Fibroblast of skin of right quadriceps (primary cell): ENCODE data around the gene CAMK2B.
"Not testable (repeated sequence)": the region's sequence is repeated elsewhere in the genome, so short reads cannot be mapped to it uniquely, and the experiment has no call there.

ENCODE experiments used
- DNase-seq: peaks from one replicate; pipeline ENCODE4 v3.0.0-alpha.2; 2013

The CAMK2B gene

DNA sequence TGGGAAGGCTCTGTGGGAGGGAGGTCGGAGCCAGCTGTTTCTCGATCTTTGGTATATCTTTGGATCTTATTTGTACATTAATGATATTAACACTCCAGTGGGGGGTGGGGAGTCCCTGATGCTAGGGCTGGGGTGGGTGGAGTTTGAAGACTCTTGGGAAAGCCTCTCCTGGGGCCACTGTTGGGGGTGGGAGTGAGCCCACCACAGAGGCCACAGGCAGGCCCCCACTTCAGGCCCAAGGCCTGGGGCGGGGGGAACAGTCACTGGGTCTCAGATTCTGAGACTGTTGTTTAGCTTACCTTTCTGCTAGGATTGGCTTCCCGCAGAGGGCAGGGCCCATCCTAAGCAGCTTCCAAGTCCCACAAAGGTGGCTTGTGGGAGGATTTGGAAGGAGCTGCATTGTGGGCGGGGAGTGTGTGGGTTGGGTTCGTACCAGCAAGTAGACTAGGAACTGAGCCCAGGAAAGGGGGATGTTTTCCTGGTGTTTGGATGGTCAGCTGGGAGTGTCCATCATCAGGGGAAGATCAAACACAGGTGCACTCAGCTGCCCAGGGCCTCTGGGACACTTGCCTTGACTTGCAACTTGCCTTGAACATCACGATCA, 112.7 kb downstream of the CAMK2B start:
- no peak for DNase-seq

GRCh38 chr7:44212018-44212417, 113.4 kb downstream of the CAMK2B start:
- DNase-seq = no peak

DNA sequence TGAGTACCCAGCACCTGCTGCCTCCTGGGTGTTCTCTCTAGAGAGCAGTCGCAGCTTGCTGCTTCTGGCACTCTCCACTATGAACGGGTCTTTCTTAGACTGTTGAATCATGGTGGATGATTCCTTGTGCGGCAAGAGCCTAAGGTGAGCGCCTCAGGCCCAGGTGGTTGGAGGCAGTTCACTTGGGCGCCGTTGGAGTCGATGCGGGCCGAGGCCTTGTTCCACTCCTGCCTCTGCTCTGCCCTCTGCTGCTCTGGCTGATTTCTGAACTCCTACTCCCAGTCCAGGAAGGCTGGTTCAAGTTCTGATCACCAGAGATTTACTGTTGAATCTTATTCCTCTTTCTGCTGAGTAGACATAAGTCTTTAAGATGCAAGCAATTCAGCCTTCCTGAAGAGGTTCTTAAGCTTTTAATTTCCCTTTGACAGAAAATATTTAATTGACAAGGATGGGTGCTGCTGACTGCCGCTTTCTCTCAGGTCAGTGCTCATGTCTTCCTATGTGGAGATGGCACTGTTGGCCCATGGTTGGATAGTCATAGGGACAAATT, 114.2 kb downstream of the CAMK2B start:
- DNase-seq = no peak

GRCh38 chr7:44210107-44210506, 115.3 kb downstream of the CAMK2B start:
- no peak for DNase-seq

GRCh38 chr7:44208085-44208484, 117.3 kb downstream of the CAMK2B start:
- no peak for DNase-seq

- DNase-seq = no peak
Observed at GRCh38 chr7:44206008-44206407, 119.4 kb downstream of the CAMK2B start.

- DNase-seq = no peak
Observed at GRCh38 chr7:44201813-44202212, 123.6 kb downstream of the CAMK2B start.

DNA sequence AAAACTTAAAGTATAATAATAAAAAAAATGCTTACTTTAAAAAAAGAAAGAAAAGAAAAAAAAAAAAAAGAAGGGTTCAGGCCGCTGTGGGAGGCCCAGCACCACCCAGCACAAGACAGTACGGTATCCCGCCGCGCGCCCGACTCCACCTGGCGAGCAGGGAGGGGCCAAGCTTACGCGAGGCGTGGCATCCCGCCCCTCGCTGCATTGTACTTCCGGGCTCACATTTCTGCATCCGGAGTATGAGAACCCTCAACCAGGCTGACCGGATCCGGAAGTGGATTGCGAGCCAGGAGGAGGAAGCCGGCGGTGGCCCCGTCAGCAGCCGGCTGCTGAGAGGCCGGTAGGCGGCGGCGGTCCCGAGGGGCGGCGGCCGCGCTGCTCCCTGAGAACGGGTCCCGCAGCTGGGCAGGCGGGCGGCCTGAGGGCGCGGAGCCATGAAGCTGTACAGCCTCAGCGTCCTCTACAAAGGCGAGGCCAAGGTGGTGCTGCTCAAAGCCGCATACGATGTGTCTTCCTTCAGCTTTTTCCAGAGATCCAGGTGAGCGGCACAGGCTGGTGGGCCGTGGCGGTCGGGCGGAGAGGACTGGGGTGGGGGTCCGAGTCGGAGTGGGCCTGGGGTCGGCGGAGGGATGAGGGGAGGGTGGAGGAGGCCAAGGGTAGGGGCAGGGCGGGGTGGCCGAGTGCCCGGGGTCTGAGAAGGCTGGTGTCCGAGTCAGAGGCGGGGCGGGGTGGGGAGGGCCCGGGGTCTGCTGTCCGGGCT, 124.5 kb downstream of the CAMK2B start, which contains the start of gene YKT6:
YKT6 (plus strand) TSS at position 280 of the 763 bp plus-strand sequence; CDS start at position 438, 158 bp downstream.
- DNase-seq = peak; percentile 95

DNA sequence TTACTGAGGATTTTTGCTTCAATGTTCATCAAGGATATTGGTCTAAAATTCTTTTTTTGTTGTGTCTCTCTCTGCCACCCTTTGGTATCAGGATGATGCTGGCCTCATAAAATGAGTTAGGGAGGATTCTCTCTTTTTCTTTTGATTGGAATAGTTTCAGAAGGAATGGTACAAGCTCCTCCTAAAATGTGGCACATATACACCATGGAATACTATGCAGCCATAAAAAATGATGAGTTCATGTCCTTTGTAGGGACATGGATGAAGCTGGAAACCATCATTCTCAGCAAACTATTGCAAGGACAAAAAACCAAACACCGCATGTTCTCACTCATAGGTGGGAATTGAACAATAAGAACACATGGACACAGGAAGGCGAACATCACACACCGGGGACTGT, 125.2 kb downstream of the CAMK2B start:
- not testable (repeated sequence) for DNase-seq

DNA sequence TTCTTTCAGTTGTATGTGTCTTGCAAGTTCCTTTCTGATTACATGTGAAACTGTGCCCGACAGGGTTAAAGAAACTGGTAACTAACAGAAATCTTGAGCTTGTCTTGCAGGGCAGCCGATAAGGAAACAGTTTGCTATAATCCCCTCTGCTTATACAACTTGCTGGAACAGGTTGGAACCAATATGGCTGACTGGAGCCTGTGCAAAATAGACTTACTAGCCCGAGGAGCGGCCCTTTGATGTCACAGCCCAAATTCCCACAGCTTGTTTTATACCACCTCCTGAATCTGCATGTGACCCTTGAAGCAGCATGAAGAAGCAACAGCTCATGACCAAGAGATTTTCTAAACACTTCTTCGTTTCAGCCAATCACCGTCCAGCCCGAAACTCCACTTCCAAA, 127.9 kb downstream of the CAMK2B start:
- DNase-seq = no peak

DNA sequence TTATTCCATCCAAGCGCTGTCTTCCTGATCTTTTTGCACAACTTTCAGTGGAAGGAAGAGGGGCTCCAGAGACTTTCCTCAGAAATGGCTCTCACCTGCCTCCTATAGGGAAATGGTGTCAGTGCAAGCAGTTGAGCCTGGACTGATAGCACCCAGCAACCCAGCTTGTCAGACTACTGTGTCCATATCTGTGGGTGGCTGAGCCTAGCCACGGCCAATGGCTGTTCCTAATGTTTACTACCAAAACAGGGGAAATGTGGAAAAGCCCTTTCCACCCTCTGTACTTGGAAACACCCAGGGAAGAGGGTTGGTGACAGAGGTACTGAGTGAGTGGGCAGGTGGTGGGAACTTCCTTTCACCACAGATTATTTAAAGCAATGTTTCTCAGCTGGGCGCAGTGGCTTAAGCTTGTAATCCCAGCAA, 128.9 kb downstream of the CAMK2B start:
- peak; percentile 39 for DNase-seq

GRCh38 chr7:44195889-44196288, 129.5 kb downstream of the CAMK2B start:
- DNase-seq = no peak

GRCh38 chr7:44194562-44195145, 130.7 kb downstream of the CAMK2B start:
- DNase-seq = no peak

DNA sequence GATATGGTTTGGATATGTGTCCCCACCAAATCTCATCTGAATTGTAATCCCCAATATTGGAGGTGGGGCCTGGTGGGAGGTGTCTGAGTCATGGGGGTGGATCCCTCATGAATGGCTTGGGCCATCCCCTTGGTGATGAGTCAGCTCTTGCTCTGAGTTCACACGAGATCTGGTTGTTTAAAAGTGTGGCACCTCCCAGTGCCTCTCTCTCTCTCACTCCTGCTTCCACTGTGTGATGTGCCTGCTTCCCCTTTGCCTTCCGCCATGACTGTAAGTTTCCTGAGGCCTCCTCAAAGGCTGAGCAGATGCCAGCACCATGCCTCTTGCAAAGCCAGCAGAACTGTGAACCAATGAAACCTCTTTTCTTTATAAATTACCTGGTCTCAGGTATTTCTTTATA, 131.3 kb downstream of the CAMK2B start:
- peak; percentile 39 for DNase-seq

GRCh38 chr7:44193011-44193802, 132.2 kb downstream of the CAMK2B start:
- no peak for DNase-seq

DNA sequence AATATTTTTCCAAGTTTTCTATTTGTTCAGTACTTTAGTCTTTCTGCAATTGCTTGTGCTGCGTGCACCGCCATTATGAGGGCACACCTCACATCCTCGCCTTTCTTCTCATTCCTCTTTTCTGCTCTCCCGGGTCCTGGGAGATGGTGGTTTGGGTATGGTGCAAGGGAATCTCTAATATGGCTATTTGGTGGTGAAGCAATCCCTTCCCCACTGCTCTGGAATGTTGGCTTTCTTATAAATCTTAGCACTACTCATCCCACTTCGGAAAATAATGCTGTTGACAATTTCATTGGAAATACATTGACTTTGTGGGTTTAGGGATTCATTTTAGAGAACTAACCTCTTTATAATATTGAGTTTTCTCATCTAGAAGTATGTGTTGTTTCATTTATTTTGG, 134.2 kb downstream of the CAMK2B start:
- peak; percentile 21 for DNase-seq

- DNase-seq = no peak
Observed at GRCh38 chr7:44189993-44190872, 135.2 kb downstream of the CAMK2B start.

- DNase-seq = no peak
Observed at GRCh38 chr7:44189286-44189992, 136.0 kb downstream of the CAMK2B start, which contains the start of gene GCK. GCK (minus strand) TSS chr7:44189439; CDS start chr7:44188953, 486 bp downstream.

DNA sequence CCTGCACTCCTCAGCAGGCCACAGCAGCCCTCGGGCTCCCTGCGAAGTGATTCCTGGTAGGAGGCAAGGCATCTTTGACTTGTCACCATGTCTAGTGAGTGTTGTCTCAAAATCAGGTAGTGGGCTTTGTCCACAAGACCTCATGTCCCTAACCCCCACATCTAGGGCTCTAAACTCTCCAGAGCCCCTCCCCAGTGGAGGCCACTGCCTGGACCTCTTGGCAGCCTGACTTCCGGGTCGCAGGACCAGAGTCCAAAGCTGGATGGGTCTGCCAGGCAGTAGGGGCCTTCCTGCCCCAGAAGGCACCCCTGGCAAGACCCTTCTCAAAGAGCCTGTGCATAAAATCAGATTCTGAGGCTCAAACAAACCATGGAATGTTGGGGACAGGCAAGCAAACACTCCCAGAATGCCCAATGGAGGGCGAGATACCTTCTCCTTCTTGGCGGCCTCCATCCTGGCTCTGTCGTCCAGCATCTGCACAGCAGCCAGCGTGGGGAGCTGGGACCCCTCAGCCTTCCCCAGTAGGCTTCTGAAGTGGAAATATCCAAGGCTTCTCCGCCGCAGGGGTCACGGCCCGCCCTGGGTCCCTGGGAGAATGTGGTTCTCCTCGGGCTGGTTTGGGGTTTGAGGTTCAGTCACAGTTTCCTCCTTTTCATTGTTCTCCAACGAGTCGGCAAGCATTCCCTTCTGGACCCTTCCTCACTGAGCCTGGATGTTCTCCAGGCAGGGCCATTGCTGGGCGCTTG, 136.7 kb downstream of the CAMK2B start:
- DNase-seq = no peak
